H1 (cell line): ENCODE measurements around the gene HARS2. TPM values are rescaled to one million over a fixed set of nuclear protein-coding genes. Genes with fewer than 3 reads are reported as not detected.

Source experiments
- CTCF ChIA-PET: fragments of 300-600 bp; sonication (Branson Sonifier 250); formaldehyde crosslinking; loops from one replicate; lab custom pipeline; 2021; ENCODE audit not compliant: partially characterized antibody; lab: Charles Lee
- POLR2A ChIA-PET: fragments of 300-600 bp; sonication (Branson Sonifier 250); formaldehyde crosslinking; loops from one replicate; lab custom pipeline; 2021; ENCODE audit warnings: inconsistent platforms; ENCODE audit not compliant: partially characterized antibody; lab: Charles Lee
- DNase-seq, 2 experiments: peaks; one replicate each; pipeline versions ENCODE4 v3.0.0 to v3.0.0-alpha.2; 2010 to 2022; ENCODE audit warnings: low spot score in 2 of 2, low read depth in 1 of 2, mixed read lengths in 1 of 2
- FAIRE-seq: peaks from 2 replicates; lab custom pipeline; 2011; peaks lifted over from hg19 to GRCh38; lab: Jason Lieb, UNC
- H2AFZ ChIP-seq: 2 replicates; pipeline ENCODE4 v1.8.1; 2012; ENCODE audit warnings: low read length, inconsistent platforms
- H2AK5ac ChIP-seq: 2 replicates; pipeline ENCODE4 v1.6.1; 2013; ENCODE audit warnings: low read depth, low read length
- H2BK120ac ChIP-seq: replicated peaks from 2 replicates; pipeline ENCODE3; 2013; ENCODE audit warnings: low read depth, low read length, inconsistent platforms
- H2BK12ac ChIP-seq: 2 replicates; pipeline ENCODE4 v1.6.1; 2013; ENCODE audit warnings: low read depth, low read length
- H2BK15ac ChIP-seq: 2 replicates; pipeline ENCODE4 v1.6.1; 2013; ENCODE audit warnings: low read length
- H2BK20ac ChIP-seq: 2 replicates; pipeline ENCODE4 v1.6.1; 2013; ENCODE audit warnings: low read length
- H2BK5ac ChIP-seq: 2 replicates; pipeline ENCODE4 v1.6.1; 2013; ENCODE audit warnings: low read depth, low read length
- H3K14ac ChIP-seq: 2 replicates; pipeline ENCODE4 v1.6.1; 2013; ENCODE audit warnings: inconsistent platforms; ENCODE audit not compliant: insufficient read length
- H3K18ac ChIP-seq: 2 replicates; pipeline ENCODE4 v1.6.1; 2013; ENCODE audit warnings: low read length; ENCODE audit errors: extremely low read depth
- H3K23ac ChIP-seq: 2 replicates; pipeline ENCODE4 v1.6.1; 2013; ENCODE audit warnings: inconsistent platforms; ENCODE audit not compliant: insufficient read length
- H3K23me2 ChIP-seq: 2 replicates; pipeline ENCODE4 v1.6.1; 2013; ENCODE audit warnings: low read depth, low read length
- H3K27ac ChIP-seq: 2 replicates; pipeline ENCODE4 v1.6.1; 2011; ENCODE audit warnings: low read depth, low read length, inconsistent platforms
- H3K27me3 ChIP-seq, 4 experiments: replicated peaks in 1 of 4; 1 replicate in 1 of 4; 2 replicates in 3 of 4; pipeline versions ENCODE4 v1.6.1 to v1.8.1; 2011 to 2013; ENCODE audit warnings: low read length in 3 of 4, mild to moderate bottlenecking in 3 of 4, inconsistent platforms in 2 of 4, mixed read lengths in 2 of 4, moderate library complexity in 1 of 4; ENCODE audit not compliant: control insufficient read depth in 3 of 4, insufficient read depth in 3 of 4; ENCODE audit errors: extremely low read depth in 1 of 4
- H3K36me3 ChIP-seq, 4 experiments: 2 replicates each; pipeline versions ENCODE4 v1.6.1 to v1.8.1; 2011 to 2013; ENCODE audit warnings: mild to moderate bottlenecking in 4 of 4, low read length in 3 of 4, moderate library complexity in 2 of 4, control low read depth in 1 of 4, inconsistent platforms in 1 of 4; ENCODE audit not compliant: insufficient read depth in 4 of 4, control insufficient read depth in 2 of 4
- H3K4ac ChIP-seq: replicated peaks from 2 replicates; pipeline ENCODE3; 2013; ENCODE audit warnings: low read length, low read depth, mixed read lengths, inconsistent platforms; ENCODE audit not compliant: insufficient read length
- H3K4me1 ChIP-seq, 4 experiments: replicated peaks in 1 of 4; 1 replicate in 1 of 4; 2 replicates in 3 of 4; pipeline versions ENCODE4 v1.6.1 to v1.8.1; 2011 to 2013; ENCODE audit warnings: low read length in 3 of 4, inconsistent platforms in 2 of 4, mixed read lengths in 1 of 4; ENCODE audit not compliant: insufficient read depth in 4 of 4, control insufficient read depth in 3 of 4
- H3K4me2 ChIP-seq, 2 experiments: 2 replicates each; pipeline versions ENCODE4 v1.6.1 to v1.8.1; 2011 to 2013; ENCODE audit warnings: low read depth in 2 of 2, low read length in 2 of 2, control low read depth in 1 of 2, inconsistent platforms in 1 of 2, mild to moderate bottlenecking in 1 of 2; ENCODE audit not compliant: insufficient read depth in 1 of 2
- H3K4me3 ChIP-seq, 4 experiments: fragments of 200-600, 300-600 bp in 1 of 4; sonication (generic), shearing (Covaris generic), sonication (Bioruptor Twin) in 1 of 4; 2 replicates each; pipeline versions ENCODE4 v1.5.1 to v1.8.1; 2011 to 2016; ENCODE audit warnings: low read length in 4 of 4, low read depth in 3 of 4, control low read depth in 2 of 4, inconsistent platforms in 2 of 4, mild to moderate bottlenecking in 2 of 4, mixed read lengths in 1 of 4, moderate library complexity in 1 of 4; ENCODE audit not compliant: insufficient read depth in 2 of 4; ENCODE audit errors: extremely low read depth in 1 of 4
- H3K56ac ChIP-seq: replicated peaks from 2 replicates; pipeline ENCODE3; 2013; ENCODE audit warnings: low read depth, mild to moderate bottlenecking, mixed read lengths, low read length, inconsistent platforms; ENCODE audit not compliant: insufficient read length
- H3K79me1 ChIP-seq: 2 replicates; pipeline ENCODE4 v1.6.1; 2013; ENCODE audit warnings: low read depth, low read length, control low read depth
- H3K79me2 ChIP-seq, 2 experiments: 2 replicates each; pipeline versions ENCODE4 v1.6.1 to v1.8.1; 2012 to 2013; ENCODE audit warnings: low read length in 2 of 2, mild to moderate bottlenecking in 2 of 2, inconsistent platforms in 1 of 2; ENCODE audit not compliant: insufficient read depth in 2 of 2, control insufficient read depth in 1 of 2
- H3K9ac ChIP-seq, 4 experiments: replicated peaks in 1 of 4; 1 replicate in 1 of 4; 2 replicates in 3 of 4; pipeline versions ENCODE4 v1.6.1 to v1.8.1; 2011 to 2013; ENCODE audit warnings: low read depth in 3 of 4, low read length in 3 of 4, control low read depth in 2 of 4, mild to moderate bottlenecking in 2 of 4, moderate library complexity in 2 of 4, inconsistent platforms in 1 of 4; ENCODE audit errors: extremely low read depth in 1 of 4
- H3K9me3 ChIP-seq, 2 experiments: 2 replicates each; pipeline versions ENCODE4 v1.6.1 to v1.8.1; 2012 to 2013; ENCODE audit warnings: mild to moderate bottlenecking in 2 of 2, moderate library complexity in 2 of 2, control low read depth in 1 of 2, inconsistent platforms in 1 of 2, low read depth in 1 of 2, low read length in 1 of 2, mixed read lengths in 1 of 2; ENCODE audit not compliant: insufficient read depth in 2 of 2
- H4K20me1 ChIP-seq, 2 experiments: replicated peaks in 1 of 2; 2 replicates each; pipeline versions ENCODE3 to v1.8.1; 2011 to 2013; ENCODE audit warnings: inconsistent platforms in 2 of 2, low read length in 2 of 2, mild to moderate bottlenecking in 1 of 2; ENCODE audit not compliant: insufficient read depth in 2 of 2, control insufficient read depth in 1 of 2
- H4K5ac ChIP-seq: 2 replicates; pipeline ENCODE4 v1.6.1; 2013; ENCODE audit warnings: low read length, low read depth, mixed read lengths, inconsistent platforms; ENCODE audit not compliant: insufficient read length
- H4K8ac ChIP-seq: 2 replicates; pipeline ENCODE4 v1.8.0; 2013; ENCODE audit warnings: mild to moderate bottlenecking, moderate library complexity, low read length, inconsistent platforms; ENCODE audit not compliant: insufficient read depth; ENCODE audit errors: extremely low read depth
- H4K91ac ChIP-seq: replicated peaks from 2 replicates; pipeline ENCODE3; 2013; ENCODE audit warnings: low read length, mixed read lengths, inconsistent platforms; ENCODE audit not compliant: insufficient read length
- ATF3 ChIP-seq: IDR thresholded peaks from 2 replicates; pipeline ENCODE4 v1.6.1; 2011; ENCODE audit warnings: low read depth, mild to moderate bottlenecking, low read length; ENCODE audit not compliant: insufficient read depth
- BRCA1 ChIP-seq: IDR thresholded peaks from 2 replicates; pipeline ENCODE4 v1.6.1; 2012; ENCODE audit warnings: low read depth, low read length, improper control_type of control experiment
- CREB1 ChIP-seq: IDR thresholded peaks from 2 replicates; pipeline ENCODE4 v1.6.1; 2012; ENCODE audit warnings: inconsistent platforms
- NRF1 ChIP-seq: IDR thresholded peaks from 2 replicates; pipeline ENCODE4 v1.6.1; 2011; ENCODE audit warnings: mild to moderate bottlenecking, low read depth, low read length, improper control_type of control experiment
- PHF8 ChIP-seq: fragments of 200-600 bp; sonication (generic); conservative IDR thresholded peaks from 2 replicates; pipeline ENCODE4 v1.7.1; 2012; ENCODE audit warnings: low read depth, mild to moderate bottlenecking, inconsistent platforms, low read length, moderate library complexity
- POLR2AphosphoS5 ChIP-seq: IDR thresholded peaks from 2 replicates; pipeline ENCODE4 v1.6.1; 2011; ENCODE audit warnings: low read depth, low read length
- RFX5 ChIP-seq: IDR thresholded peaks from 2 replicates; pipeline ENCODE4 v1.6.1; 2011; ENCODE audit warnings: low read depth, low read length, improper control_type of control experiment, borderline replicate concordance
- TAF7 ChIP-seq: optimal IDR thresholded peaks from 2 replicates; pipeline ENCODE3; 2011; ENCODE audit warnings: low read depth, mild to moderate bottlenecking, inconsistent platforms, low read length, moderate library complexity, borderline replicate concordance
- TCF12 ChIP-seq: IDR thresholded peaks from 2 replicates; pipeline ENCODE4 v1.6.1; 2011; ENCODE audit warnings: low read depth, mild to moderate bottlenecking, low read length
- ZNF274 ChIP-seq: IDR thresholded peaks from 2 replicates; pipeline ENCODE4 v1.7.0; 2012; ENCODE audit warnings: low read length, borderline replicate concordance; ENCODE audit errors: extremely low read depth
- WGBS, 2 experiments: shearing (Covaris generic) in 1 of 2; methylation state at CpG; one replicate each; pipeline versions ENCODE4 v1.1.6 to v1.1.7; 2013 to 2015; ENCODE audit warnings: low lambda C conversion rate in 2 of 2, mixed read lengths in 2 of 2, inconsistent platforms in 1 of 2, low coverage in 1 of 2, missing lambda C conversion rate in 1 of 2; ENCODE audit not compliant: insufficient replicate concordance in 2 of 2, insufficient coverage in 1 of 2, insufficient read length in 1 of 2; ENCODE audit errors: extremely low coverage in 1 of 2, missing lambda C conversion rate in 1 of 2; 5-methylcytosine and 5-hydroxymethylcytosine counted together
- polyA plus RNA-seq, 7 experiments: library from polyadenylated mRNA; depleted of rRNA in 3 of 7; stranded (reverse) in 5 of 7; unstranded in 2 of 7; fragments of >200 nt in 5 of 7; fragments of 200-250 nt in 2 of 7; gene quantifications; 1 replicate in 5 of 7; 2 replicates in 1 of 7; 4 replicates in 1 of 7; pipeline versions ENCODE4 v1.2.1 to v1.2.3, GENCODE V29; 2011 to 2013; ENCODE audit warnings: missing spikeins in 2 of 7, mixed read lengths in 2 of 7
- total RNA-seq: library from RNA; stranded (reverse); fragmentation: NEBNext Ultra II Directional; extraction: Animal tissue kit (Norgen Biotek cat#: 25700); gene quantifications from 2 replicates; pipeline ENCODE4 v1.2.1, GENCODE V29; 2021
- TF ChIP-seq, protein P1 (sequence below): IDR thresholded peaks from 2 replicates; pipeline ENCODE4 v1.6.1; 2011; ENCODE audit warnings: low read length, improper control_type of control experiment

Gene HARS2
- total and polyA plus RNA-seq, 2 of the 8 experiments (the other 6 are each of a cell fraction or from before 2014, with no cell fraction given) = 16.1 to 23.1 TPM

DNA sequence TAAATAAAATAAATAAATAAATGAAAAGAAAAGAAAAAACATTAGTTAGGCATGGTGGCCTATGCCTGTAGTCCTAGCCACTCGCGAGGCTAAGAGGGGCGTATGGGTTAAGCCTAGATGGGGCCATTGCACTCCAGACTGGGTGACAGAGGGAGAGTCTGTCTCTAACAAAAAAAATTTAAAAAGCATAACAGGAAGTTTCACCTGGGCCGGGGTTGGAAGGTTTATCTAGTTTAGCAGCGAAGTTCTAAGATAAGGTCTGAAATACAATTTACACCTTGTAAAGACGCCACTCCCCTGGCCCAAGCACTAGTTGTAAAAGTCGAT lies 27.0 kb downstream of the HARS2 start:
- Histone ChIP-seq H2AK5ac (no peak overlapping the region), H3K23me2 (no peaks in the 10 kb centered on the region), H4K5ac (no peak overlapping the region), H4K8ac (no peak overlapping the region), H3K4me2 (no peak overlapping the region), H3K27ac (no peak overlapping the region), H3K4me1 (no peaks in the 10 kb centered on the region), H2AFZ (no peak overlapping the region), H3K4ac (no peak overlapping the region), H3K79me1 (no peaks in the 10 kb centered on the region), H3K56ac (no peak overlapping the region), H4K91ac (no peak overlapping the region), H2BK5ac (no peak overlapping the region), H4K20me1 (no peaks in the 10 kb centered on the region), H3K36me3 (no peaks in the 10 kb centered on the region), H2BK20ac (no peak overlapping the region), H2BK15ac (no peak overlapping the region), H3K23ac (no peak overlapping the region), H3K14ac (no peak overlapping the region), H3K79me2 (no peaks in the 10 kb centered on the region), H3K27me3 (no peaks in the 10 kb centered on the region), H2BK12ac (no peak overlapping the region), H3K9ac (no peak overlapping the region), H3K18ac (no peak overlapping the region), H3K9me3 (peaks cover 0 to 3% of the 10 kb centered on the region in 2 experiments; a peak in 1 of 4 replicates), H2BK120ac (no peak overlapping the region), H3K4me3 (no peak overlapping the region)
- CTCF ChIA-PET = interaction anchor here (0.9 to 1.0 kb wide), 2 partner anchors 166 to 555 kb away, joined by 3 read pairs; no protein-coding TSS in a partner anchor
- FAIRE-seq = no peak
- DNase-seq = no peak
- WGBS, 2 experiments = 96% methylated on average over 7 of the region's 7 CpGs; no CpG with 5 or more reads in 1 of the 2 experiments
- POLR2A ChIA-PET = interaction anchor here (0.6 to 2.1 kb wide), 4 partner anchors 10 to 343 kb away, joined by 3 to 4 read pairs (median 4); partner anchors contain the start of genes IK and NDUFA2
- TF ChIP-seq TAF7 = no peak
- no peak for TF ChIP-seq ATF3
- TF ChIP-seq ZNF274 = no peak
- TF ChIP-seq BRCA1 = no peak
- no peak for TF ChIP-seq PHF8
- TF ChIP-seq TCF12 = no peak
- no peak for TF ChIP-seq RFX5
- TF ChIP-seq POLR2AphosphoS5 = no peak
- TF ChIP-seq, protein P1, sequence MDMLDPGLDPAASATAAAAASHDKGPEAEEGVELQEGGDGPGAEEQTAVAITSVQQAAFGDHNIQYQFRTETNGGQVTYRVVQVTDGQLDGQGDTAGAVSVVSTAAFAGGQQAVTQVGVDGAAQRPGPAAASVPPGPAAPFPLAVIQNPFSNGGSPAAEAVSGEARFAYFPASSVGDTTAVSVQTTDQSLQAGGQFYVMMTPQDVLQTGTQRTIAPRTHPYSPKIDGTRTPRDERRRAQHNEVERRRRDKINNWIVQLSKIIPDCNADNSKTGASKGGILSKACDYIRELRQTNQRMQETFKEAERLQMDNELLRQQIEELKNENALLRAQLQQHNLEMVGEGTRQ = no peak
- no peak for TF ChIP-seq NRF1
- no peak for TF ChIP-seq CREB1
